T47D (cell line): ENCODE data around the gene JMJD1C.

Experiments
- DNase-seq, 2 experiments: peaks; one replicate each; pipeline versions ENCODE4 v3.0.0 to v3.0.0-alpha.2; 2011 to 2012; ENCODE audit warnings: low read depth in 1 of 2, low spot score in 1 of 2
- JUND ChIP-seq: IDR thresholded peaks from 2 replicates; pipeline ENCODE4 v1.6.1; 2012; ENCODE audit warnings: low read depth
- in situ Hi-C: cut with HindIII; loops from 2 replicates; pipeline ENCODE4 v1.10.0; 2016; ENCODE audit warnings: low sequenced_read_pairs, low pct_unique_long_range_greater_than_20kb

Gene JMJD1C

GRCh38 chr10:63374991-63375390, 90.8 kb downstream of the JMJD1C start:
- no peak for TF ChIP-seq JUND
- in situ Hi-C loops, result no loop called here
- DNase-seq, result no peak

DNA sequence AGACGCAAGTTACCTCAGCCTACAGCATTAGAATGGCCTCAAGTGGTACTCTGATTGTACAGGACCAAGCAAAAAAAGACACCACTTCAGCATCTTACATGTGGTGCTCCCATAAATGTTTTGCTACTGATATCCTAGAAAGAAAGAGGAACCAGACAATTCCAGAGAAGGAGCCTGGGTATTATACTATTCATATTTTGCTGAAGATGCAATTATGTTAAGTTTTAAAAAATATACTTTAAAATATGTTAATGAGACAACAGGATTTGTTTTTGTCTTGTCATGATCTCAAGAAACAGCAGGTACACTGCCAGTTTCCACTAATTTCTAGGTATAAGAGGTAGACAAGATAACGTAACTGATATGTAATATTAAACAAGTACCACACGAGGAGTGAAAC, 92.6 kb downstream of the JMJD1C start:
- in situ Hi-C loops, result no loop called here
- no peak for TF ChIP-seq JUND

GRCh38 chr10:63369711-63370110, 96.1 kb downstream of the JMJD1C start:
- no peak for DNase-seq
- in situ Hi-C loops, result no loop called here
- no peak for TF ChIP-seq JUND

More for the DNA sequence above, 92.6 kb downstream of the JMJD1C start:
- no peak for DNase-seq

DNA sequence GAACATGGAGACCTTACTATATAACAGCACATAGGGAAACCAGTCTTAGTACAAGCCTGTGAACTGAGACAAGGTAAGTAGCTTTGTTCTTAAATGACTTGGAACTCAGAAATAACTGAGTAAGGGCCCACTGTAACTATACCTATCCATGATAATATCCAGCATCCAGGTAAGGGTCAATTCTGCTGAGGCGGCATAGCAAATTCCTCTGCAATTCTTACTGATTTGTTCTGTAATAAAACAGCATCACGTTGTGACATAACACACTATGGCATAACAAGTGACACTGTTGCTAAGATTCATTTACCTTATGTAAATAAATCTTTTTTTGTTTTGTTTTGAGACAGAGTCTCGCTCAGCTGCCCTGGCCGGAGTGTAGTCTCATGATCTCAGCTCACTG, 97.4 kb downstream of the JMJD1C start:
- no peak for TF ChIP-seq JUND
- in situ Hi-C loops, result no loop called here
- DNase-seq, result no peak

DNA sequence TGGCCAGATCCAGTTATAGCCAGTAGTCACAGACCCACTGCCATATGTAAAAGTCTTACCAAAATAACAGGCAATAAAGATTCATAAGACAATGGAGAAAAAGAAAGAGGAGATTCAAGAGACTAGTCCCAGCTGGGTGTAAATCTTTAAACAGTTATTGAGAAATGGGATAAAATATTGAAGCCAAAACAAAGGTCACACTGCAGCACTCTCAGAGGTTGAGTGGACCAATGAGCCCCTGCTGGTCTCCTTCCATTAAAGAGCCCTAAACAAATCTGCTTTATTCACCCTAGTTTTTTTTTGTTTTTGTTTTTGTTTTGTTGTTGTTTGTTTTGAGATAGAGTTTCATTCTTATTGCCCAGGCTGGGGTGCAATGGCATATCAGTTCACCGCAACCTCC, 98.8 kb downstream of the JMJD1C start:
- in situ Hi-C loops, result no loop called here
- TF ChIP-seq JUND, result no peak
- DNase-seq, result no peak

GRCh38 chr10:63365976-63366765, 99.6 kb downstream of the JMJD1C start:
- TF ChIP-seq JUND, result no peak
- no peak for DNase-seq
- in situ Hi-C loops, result no loop called here

DNA sequence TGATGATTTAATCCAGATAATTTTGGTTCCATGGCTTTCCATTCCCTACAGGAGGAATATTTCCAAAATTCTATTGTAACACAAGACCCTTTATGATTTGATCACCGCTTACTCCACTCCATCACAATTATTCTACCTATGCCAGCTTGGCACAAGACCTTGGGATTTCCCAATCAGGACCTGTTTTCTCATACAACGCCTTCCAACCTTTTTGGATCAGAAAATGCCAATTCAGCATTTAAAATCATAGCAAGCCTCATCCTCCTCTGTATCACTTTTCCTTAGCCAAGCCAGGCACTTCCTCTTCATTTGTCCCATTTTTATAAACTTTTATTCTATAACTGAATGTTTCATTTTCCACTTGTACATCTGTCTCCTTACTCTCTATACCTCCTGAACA, 100.9 kb downstream of the JMJD1C start:
- no peak for TF ChIP-seq JUND
- DNase-seq, result no peak
- in situ Hi-C loops, result no loop called here

GRCh38 chr10:63363951-63364350, 101.8 kb downstream of the JMJD1C start:
- in situ Hi-C loops, result no loop called here
- TF ChIP-seq JUND, result no peak
- no peak for DNase-seq

DNA sequence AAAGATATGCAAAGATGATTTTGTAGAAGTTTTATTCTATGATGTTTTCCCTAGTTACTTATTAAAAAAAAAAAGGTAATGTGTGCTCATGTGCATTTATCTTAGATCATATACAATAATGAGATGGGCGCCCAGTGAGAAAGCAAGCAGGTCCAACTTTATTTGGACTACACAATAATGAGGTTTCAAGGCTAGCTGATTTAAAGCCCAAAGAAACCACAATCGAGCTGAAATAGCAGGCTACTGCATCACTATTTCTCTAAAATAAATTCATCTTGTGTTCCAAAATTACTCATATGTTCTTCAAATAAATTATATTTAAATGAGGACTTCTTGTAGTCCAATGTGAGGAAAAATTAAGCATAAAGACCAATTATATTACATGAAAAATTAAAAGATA, 110.1 kb downstream of the JMJD1C start:
- DNase-seq, result no peak
- no peak for TF ChIP-seq JUND
- in situ Hi-C loops, result no loop called here

DNA sequence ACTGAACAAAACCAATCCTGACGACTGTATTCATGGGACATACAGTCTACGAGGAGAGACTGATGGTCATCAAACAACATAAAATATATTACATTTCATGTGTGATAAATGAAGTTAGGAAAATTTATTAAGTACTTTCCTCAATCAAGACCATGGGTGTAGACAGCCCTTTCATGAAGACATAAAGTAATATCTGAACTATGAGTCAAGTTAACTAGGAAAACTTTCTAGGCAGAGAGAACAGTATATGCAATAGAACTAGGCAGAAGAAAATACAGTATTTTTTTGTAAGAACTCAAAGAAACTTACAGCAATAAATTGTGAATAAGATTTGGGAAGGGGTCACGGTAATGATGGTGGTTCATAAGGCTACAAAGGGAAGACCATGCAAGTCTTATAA, 112.8 kb downstream of the JMJD1C start:
- in situ Hi-C loops, result no loop called here
- no peak for TF ChIP-seq JUND
- no peak for DNase-seq

DNA sequence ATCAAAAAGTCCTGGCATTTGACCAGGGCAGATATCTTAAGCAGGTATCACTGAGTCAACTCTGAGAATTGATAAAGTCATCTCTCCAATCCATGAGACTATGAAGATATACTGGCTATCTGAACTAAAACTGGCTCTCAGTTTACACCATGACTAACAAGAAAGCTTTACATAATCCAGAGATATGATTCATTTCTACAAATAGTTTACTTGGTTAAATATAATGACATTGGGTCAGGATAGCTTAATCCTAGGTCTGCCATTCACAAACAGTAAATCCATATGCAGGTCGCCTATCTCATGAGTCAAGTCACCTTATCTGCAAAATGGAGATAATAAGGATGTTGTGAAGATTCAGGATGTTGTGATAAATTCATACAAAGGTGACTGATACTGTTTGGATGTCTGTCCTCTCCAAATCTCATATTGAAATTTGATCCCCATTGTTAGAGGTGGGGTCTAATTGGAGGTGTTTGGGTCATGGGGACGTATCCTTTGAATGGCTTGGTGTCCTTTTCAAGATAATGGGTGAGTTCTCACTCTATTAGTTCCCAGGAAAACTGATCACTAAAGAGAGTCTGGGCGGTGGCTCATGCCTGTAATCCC, 117.4 kb downstream of the JMJD1C start:
- TF ChIP-seq JUND, result no peak
- in situ Hi-C loops, result no loop called here
- no peak for DNase-seq

- in situ Hi-C loops, result no loop called here
- TF ChIP-seq JUND, result no peak
These were observed 119.7 kb downstream of the JMJD1C start for GRCh38 chr10:63346015-63346441.

DNA sequence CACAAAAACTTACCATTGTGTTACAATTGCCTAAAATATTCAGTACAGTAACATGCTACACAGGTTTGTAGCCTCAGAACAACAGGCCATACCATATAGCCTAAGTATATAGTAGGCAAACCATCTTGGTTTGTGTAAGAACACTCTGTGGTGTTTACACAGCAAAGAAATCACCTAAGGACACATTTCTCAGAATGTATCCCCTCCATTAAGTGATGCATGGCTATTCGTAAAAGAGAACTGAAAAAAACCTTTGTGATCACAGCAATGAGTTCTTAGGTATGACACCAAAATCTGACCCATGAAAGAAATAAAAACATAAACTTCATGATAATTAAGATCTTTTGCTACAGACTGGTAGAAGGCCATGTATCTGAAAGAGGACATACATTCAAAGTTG, 121.5 kb downstream of the JMJD1C start:
- in situ Hi-C loops, result no loop called here
- no peak for DNase-seq
- no peak for TF ChIP-seq JUND

More at GRCh38 chr10:63346015-63346441, 119.7 kb downstream of the JMJD1C start:
- no peak for DNase-seq
